Prostate gland (tissue), 2 donors: ENCODE data around the gene EGF.
"Not testable (repeated sequence)": the region's sequence is repeated elsewhere in the genome, so short reads cannot be mapped to it uniquely, and the experiment has no call there.

Experiments used
- POLR2AphosphoS5 ChIP-seq: sonication (generic); formaldehyde crosslinking; IDR thresholded peaks from one replicate; pipeline ENCODE4 v1.6.1; 2017; ENCODE audit warnings: antibody characterized with exemption
- TF ChIP-seq, protein P1 (sequence below), 4 experiments: fragments of 200-600 bp in 2 of 4; fragments of 450-650 bp in 2 of 4; sonication (generic) in 2 of 4; IDR thresholded peaks; 1 replicate in 3 of 4; 2 replicates in 1 of 4; pipeline ENCODE4 v1.5.1; 2016 to 2019; ENCODE audit warnings: antibody characterized with exemption in 4 of 4, mild to moderate bottlenecking in 2 of 4, moderate library complexity in 2 of 4

DNA sequence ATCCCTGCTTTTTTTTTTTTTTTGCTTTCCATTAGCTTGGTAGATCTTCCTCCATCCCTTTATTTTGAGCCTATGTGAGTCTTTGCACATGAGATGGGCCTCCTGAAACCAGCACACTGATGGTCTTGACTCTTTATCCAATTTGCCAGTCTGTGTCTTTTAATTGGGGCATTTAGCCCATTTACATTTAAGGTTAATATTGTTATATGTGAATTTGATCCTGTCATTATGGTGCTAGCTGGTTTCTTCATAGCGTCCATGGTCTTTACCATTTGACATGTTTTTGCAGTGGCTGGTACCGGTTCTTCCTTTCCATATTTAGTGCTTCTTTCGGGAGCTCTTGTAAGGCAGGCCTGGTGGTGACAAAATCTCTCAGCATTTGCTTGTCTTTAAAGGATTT, 24.7 kb downstream of the EGF start:
- not testable (repeated sequence) for TF ChIP-seq POLR2AphosphoS5
- TF ChIP-seq, protein P1, sequence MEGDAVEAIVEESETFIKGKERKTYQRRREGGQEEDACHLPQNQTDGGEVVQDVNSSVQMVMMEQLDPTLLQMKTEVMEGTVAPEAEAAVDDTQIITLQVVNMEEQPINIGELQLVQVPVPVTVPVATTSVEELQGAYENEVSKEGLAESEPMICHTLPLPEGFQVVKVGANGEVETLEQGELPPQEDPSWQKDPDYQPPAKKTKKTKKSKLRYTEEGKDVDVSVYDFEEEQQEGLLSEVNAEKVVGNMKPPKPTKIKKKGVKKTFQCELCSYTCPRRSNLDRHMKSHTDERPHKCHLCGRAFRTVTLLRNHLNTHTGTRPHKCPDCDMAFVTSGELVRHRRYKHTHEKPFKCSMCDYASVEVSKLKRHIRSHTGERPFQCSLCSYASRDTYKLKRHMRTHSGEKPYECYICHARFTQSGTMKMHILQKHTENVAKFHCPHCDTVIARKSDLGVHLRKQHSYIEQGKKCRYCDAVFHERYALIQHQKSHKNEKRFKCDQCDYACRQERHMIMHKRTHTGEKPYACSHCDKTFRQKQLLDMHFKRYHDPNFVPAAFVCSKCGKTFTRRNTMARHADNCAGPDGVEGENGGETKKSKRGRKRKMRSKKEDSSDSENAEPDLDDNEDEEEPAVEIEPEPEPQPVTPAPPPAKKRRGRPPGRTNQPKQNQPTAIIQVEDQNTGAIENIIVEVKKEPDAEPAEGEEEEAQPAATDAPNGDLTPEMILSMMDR (IDR thresholded peaks at IDR 0.05): not testable (repeated sequence)
